HepG2 (cell line): ENCODE data around the gene SLC17A9. TPM values are rescaled to one million over a fixed set of nuclear protein-coding genes. Genes with fewer than 3 reads are reported as not detected.

Experiments
- ARHGAP35 ChIP-seq: sonication (generic); formaldehyde crosslinking; IDR thresholded peaks from 2 replicates; pipeline ENCODE4 v1.9.0; 2022; ENCODE audit warnings: mild to moderate bottlenecking, inconsistent platforms, moderate library complexity, missing genetic modification reagents, borderline replicate concordance
- ARNT2 ChIP-seq: sonication (generic); formaldehyde crosslinking; IDR thresholded peaks from 2 replicates; pipeline ENCODE4 v1.8.0; 2022; ENCODE audit warnings: mild to moderate bottlenecking, low read depth, missing genetic modification reagents, moderate library complexity
- ATAD3A ChIP-seq: sonication (generic); formaldehyde crosslinking; IDR thresholded peaks from 2 replicates; pipeline ENCODE4 v1.4.0; 2020; ENCODE audit warnings: missing genetic modification reagents
- CHCHD3 ChIP-seq: sonication (generic); formaldehyde crosslinking; IDR thresholded peaks from 2 replicates; pipeline ENCODE4 v1.8.0; 2022; ENCODE audit warnings: mild to moderate bottlenecking, missing genetic modification reagents, moderate library complexity
- CREBL2 ChIP-seq: sonication (generic); formaldehyde crosslinking; IDR thresholded peaks from 2 replicates; pipeline ENCODE4 v1.8.1; 2023; ENCODE audit warnings: missing genetic modification reagents, mild to moderate bottlenecking, borderline replicate concordance
- DBP ChIP-seq: sonication (generic); formaldehyde crosslinking; IDR thresholded peaks from 2 replicates; pipeline ENCODE4 v1.4.0; 2020; ENCODE audit warnings: missing genetic modification reagents; ENCODE audit errors: not compliant biosample characterization
- DPF2 ChIP-seq: sonication (generic); formaldehyde crosslinking; IDR thresholded peaks from 2 replicates; pipeline ENCODE4 v1.4.0; 2020; ENCODE audit warnings: mild to moderate bottlenecking, low read depth, missing genetic modification reagents, borderline replicate concordance
- DRAP1 ChIP-seq: IDR thresholded peaks from 2 replicates; pipeline ENCODE4 v1.6.1; 2016; ENCODE audit warnings: missing genetic modification reagents, missing compliant biosample characterization
- ESRRA ChIP-seq: sonication (generic); formaldehyde crosslinking; IDR thresholded peaks from 2 replicates; pipeline ENCODE4 v1.5.1; 2020; ENCODE audit warnings: mild to moderate bottlenecking, low read depth, missing genetic modification reagents
- HCFC1 ChIP-seq: fragments of 150-350 bp; IDR thresholded peaks from 2 replicates; pipeline ENCODE4 v1.6.1; 2014; ENCODE audit warnings: low read depth, low read length
- IKZF1 ChIP-seq: fragments of 450-650 bp; IDR thresholded peaks from 2 replicates; pipeline ENCODE4 v1.7.1; 2016
- IRF9 ChIP-seq: sonication (generic); formaldehyde crosslinking; IDR thresholded peaks from 2 replicates; pipeline ENCODE4 v1.8.0; 2022; ENCODE audit warnings: missing genetic modification reagents, mild to moderate bottlenecking, borderline replicate concordance
- KDM5B ChIP-seq: sonication (generic); formaldehyde crosslinking; IDR thresholded peaks from 2 replicates; pipeline ENCODE4 v1.4.0; 2020; ENCODE audit warnings: missing genetic modification reagents, mild to moderate bottlenecking, borderline replicate concordance
- MAFG ChIP-seq: sonication (generic); formaldehyde crosslinking; IDR thresholded peaks from 2 replicates; pipeline ENCODE4 v1.5.1; 2020; ENCODE audit warnings: mild to moderate bottlenecking, missing genetic modification reagents
- PCBP2 ChIP-seq: fragments of 200-400 bp; formaldehyde crosslinking; optimal IDR thresholded peaks from 2 replicates; pipeline ENCODE3; 2018; ENCODE audit warnings: low read length, low read depth; ENCODE audit not compliant: poor library complexity, severe bottlenecking
- RFX3 ChIP-seq: IDR thresholded peaks from 2 replicates; pipeline ENCODE4 v1.6.1; 2016; ENCODE audit warnings: missing biosample characterization, missing genetic modification reagents
- SAFB2 ChIP-seq: sonication (generic); formaldehyde crosslinking; IDR thresholded peaks from 2 replicates; pipeline ENCODE4 v1.5.1; 2020; ENCODE audit warnings: missing genetic modification reagents, low read depth, mild to moderate bottlenecking, borderline replicate concordance
- SAP130 ChIP-seq: IDR thresholded peaks from 2 replicates; pipeline ENCODE4 v1.6.1; 2016; ENCODE audit warnings: low read depth
- SCMH1 ChIP-seq: sonication (generic); formaldehyde crosslinking; IDR thresholded peaks from 2 replicates; pipeline ENCODE4 v1.9.0; 2021; ENCODE audit warnings: missing genetic modification reagents, mild to moderate bottlenecking, borderline replicate concordance
- SRSF1 ChIP-seq: fragments of 200-400 bp; formaldehyde crosslinking; optimal IDR thresholded peaks from 2 replicates; pipeline ENCODE3; 2017; ENCODE audit warnings: mild to moderate bottlenecking, low read depth, low read length, moderate library complexity
- STAG1 ChIP-seq: sonication (generic); formaldehyde crosslinking; IDR thresholded peaks from 2 replicates; pipeline ENCODE4 v1.4.0; 2020; ENCODE audit warnings: missing genetic modification reagents
- XRCC5 ChIP-seq: fragments of 200-400 bp; formaldehyde crosslinking; optimal IDR thresholded peaks from 2 replicates; pipeline ENCODE3; 2017; ENCODE audit warnings: mild to moderate bottlenecking, low read length
- ZNF143 ChIP-seq: sonication (generic); formaldehyde crosslinking; IDR thresholded peaks from 2 replicates; pipeline ENCODE4 v1.4.0; 2020; ENCODE audit warnings: missing genetic modification reagents
- ZNF17 ChIP-seq: sonication (generic); formaldehyde crosslinking; IDR thresholded peaks from 2 replicates; pipeline ENCODE4 v1.5.0; 2020; ENCODE audit warnings: mild to moderate bottlenecking, missing genetic modification reagents
- ZNF552 ChIP-seq: sonication (generic); formaldehyde crosslinking; IDR thresholded peaks from 2 replicates; pipeline ENCODE4 v1.9.0; 2022; ENCODE audit warnings: missing genetic modification reagents, mild to moderate bottlenecking, borderline replicate concordance
- ZNF616 ChIP-seq: sonication (generic); formaldehyde crosslinking; IDR thresholded peaks from 2 replicates; pipeline ENCODE4 v1.5.0; 2020; ENCODE audit warnings: low read depth, mild to moderate bottlenecking, missing genetic modification reagents
- ZNF670 ChIP-seq: sonication (generic); formaldehyde crosslinking; IDR thresholded peaks from 2 replicates; pipeline ENCODE4 v1.8.0; 2022; ENCODE audit warnings: mild to moderate bottlenecking, missing genetic modification reagents, borderline replicate concordance
- ZNF788 ChIP-seq: sonication (generic); formaldehyde crosslinking; IDR thresholded peaks from 2 replicates; pipeline ENCODE4 v1.5.0; 2020; ENCODE audit warnings: mild to moderate bottlenecking, missing genetic modification reagents, borderline replicate concordance
- polyA plus RNA-seq, 8 experiments: library from polyadenylated mRNA; depleted of rRNA in 3 of 8; stranded (reverse) in 7 of 8; unstranded in 1 of 8; fragments of >200 nt; fragmentation: Illumina TruSeq in 4 of 8; extraction: Trizol in 4 of 8; gene quantifications; 2 replicates each; pipeline versions ENCODE4 v1.2.1 to v1.2.3, GENCODE V29; 2011 to 2016; ENCODE audit warnings: low read depth in 4 of 8, missing spikeins in 1 of 8, mixed read lengths in 1 of 8; ENCODE audit not compliant: insufficient read depth in 1 of 8
- total RNA-seq, 5 experiments: library from RNA; depleted of rRNA; stranded (reverse); fragments of >200 nt; fragmentation: Illumina TruSeq; extraction: Trizol; gene quantifications; 2 replicates each; pipeline ENCODE4 v1.2.3, GENCODE V29; 2016; ENCODE audit warnings: low read depth in 1 of 5

SLC17A9 gene
- total and polyA plus RNA-seq, 2 of the 13 experiments (the other 11 are each of a cell fraction or from before 2014, with no cell fraction given) = 110 to 191 TPM

GRCh38 chr20:62970307-62971210 is 18.1 kb downstream of the SLC17A9 start (continued):
- TF ChIP-seq IRF9 (CRISPR knock-in tag) (0 out of 2 replicates have a peak, but pooled peaks have one; percentile 87), ZNF616 (no peak), ZNF143 (CRISPR knock-in tag) (no peak), SCMH1 (CRISPR knock-in tag) (no peak), STAG1 (CRISPR knock-in tag) (0 out of 2 replicates have a peak, but pooled peaks have one; percentile 2), RFX3 (CRISPR knock-in tag) (no peak), CHCHD3 (CRISPR knock-in tag) (no peak), IKZF1 (no peak), ZNF17 (CRISPR knock-in tag) (no peak), DRAP1 (CRISPR knock-in tag) (0 out of 2 replicates have a peak, but pooled peaks have one; percentile 11), HCFC1 (0 out of 2 replicates have a peak, but pooled peaks have one; percentile 6), KDM5B (CRISPR knock-in tag) (peak; percentile 80), MAFG (CRISPR knock-in tag) (no peak; the same call in 1 of the 2 replicates), SRSF1 (no peak), SAFB2 (0 out of 2 replicates have a peak, but pooled peaks have one; percentile 87), PCBP2 (no peak), SAP130 (CRISPR knock-in tag) (no peak; the same call in 1 of the 2 replicates), ZNF552 (CRISPR knock-in tag) (no peak), DBP (no peak), CREBL2 (CRISPR knock-in tag) (0 out of 2 replicates have a peak, but pooled peaks have one; percentile 25), ZNF670 (no peak), ATAD3A (CRISPR knock-in tag) (0 out of 2 replicates have a peak, but pooled peaks have one; percentile 3), ESRRA (peak; percentile 24; the same call in 1 of the 2 replicates), ZNF788 (CRISPR knock-in tag) (no peak; the same call in 1 of the 2 replicates), ARNT2 (CRISPR knock-in tag) (peak; percentile 65; the same call in 1 of the 2 replicates), DPF2 (CRISPR knock-in tag) (no peak), ARHGAP35 (CRISPR knock-in tag) (no peak; the same call in none of the 2 replicates), XRCC5 (peak; percentile 41)
